Measurements from ENCODE around the gene POU3F1. TPM values are rescaled to one million over a fixed set of nuclear protein-coding genes. Genes with fewer than 3 reads are reported as not detected.
A peak's percentile ranks its signal among the peaks of the same experiment; 100 is the strongest.

POU3F1 gene
- 5.8 and 7.0 TPM in 2 replicates for total RNA-seq (2021)
- long read RNA-seq, result 0 reads

- Histone ChIP-seq H2AFZ (ENCODE audit: low read length) (no peak within 1 kb of the TSS), H3K9ac (ENCODE audit: extremely low read depth, insufficient read length, low read length) (no peak within 1 kb of the TSS), H4K20me1 (ENCODE audit: control insufficient read depth, insufficient read depth, insufficient read length) (no peaks in the 10 kb centered on the region), H4K5ac (ENCODE audit: insufficient read length, low read depth, low read length) (no peak within 1 kb of the TSS), H3K4me2 (ENCODE audit: insufficient read depth, insufficient read length, low read length) (peak within 1 kb of the TSS; percentile 68), H3K27ac (ENCODE audit: insufficient read length, low read depth, low read length) (no peak within 1 kb of the TSS), H3K23me2 (ENCODE audit: insufficient read length, low read depth, low read length, poor library complexity, severe bottlenecking) (peaks cover 22% of the 10 kb centered on the region), H3K18ac (ENCODE audit: insufficient read length, low read depth, low read length) (no peak within 1 kb of the TSS), H3K79me2 (ENCODE audit: insufficient read depth, low read length) (no peaks in the 10 kb centered on the region; the same call in 1 of the 2 replicates), H2BK12ac (ENCODE audit: insufficient read length, low read depth, low read length) (no peak within 1 kb of the TSS), H2BK5ac (ENCODE audit: insufficient read length, low read length) (no peak within 1 kb of the TSS), H3K9me3 (ENCODE audit: control insufficient read depth, low read depth, low read length) (no peaks in the 10 kb centered on the region), H3K4me1 (ENCODE audit: insufficient read depth, low read length) (peaks cover under 1% of the 10 kb centered on the region; the same call in 1 of the 2 replicates), H2BK120ac (ENCODE audit: low read depth, low read length, poor library complexity, severe bottlenecking) (no peak within 1 kb of the TSS), H3K14ac (ENCODE audit: insufficient read depth, low read length) (no peak within 1 kb of the TSS; the same call in 1 of the 2 replicates), H3T11ph (ENCODE audit: low read length) (no peak within 1 kb of the TSS), H3K23ac (ENCODE audit: insufficient read length, low read depth, low read length) (no peak within 1 kb of the TSS), H2BK20ac (ENCODE audit: low read depth, low read length, poor library complexity, severe bottlenecking) (no peak within 1 kb of the TSS), H3K56ac (ENCODE audit: insufficient read length, low read depth, low read length) (no peak within 1 kb of the TSS), H3K27me3 (ENCODE audit: insufficient read depth, low read length) (peaks cover 10% of the 10 kb centered on the region; the same call in 1 of the 2 replicates), H3K4ac (ENCODE audit: low read depth, low read length) (no peak within 1 kb of the TSS), H3K79me1 (ENCODE audit: insufficient read depth, low read depth, low read length, poor library complexity, severe bottlenecking) (no peaks in the 10 kb centered on the region), H2BK15ac (ENCODE audit: low read depth, low read length) (no peak within 1 kb of the TSS), H4K8ac (replicated peaks; ENCODE audit: insufficient read length, low read depth, low read length) (no peak within 1 kb of the TSS), H4K91ac (ENCODE audit: insufficient read length, low read depth, low read length) (no peak within 1 kb of the TSS), H2AK5ac (ENCODE audit: insufficient read length, low read length) (no peak within 1 kb of the TSS)
- peaks cover 42 to 53% of the 10 kb centered on the region in 2 experiments for H3K4me1 Mint-ChIP-seq
- H3K4me3 Mint-ChIP-seq, result peak within 1 kb of the TSS; percentile 73 to 88
- H3K36me3 Mint-ChIP-seq (ENCODE audit: insufficient read depth in 1 of 3, low read depth in 3 of 3), result peaks cover 16 to 24% (median 24%) of the 10 kb centered on the region in 3 experiments
- H3K27me3 Mint-ChIP-seq (ENCODE audit: low read depth), result peaks cover 57% of the 10 kb centered on the region
- H3K27ac Mint-ChIP-seq, result no peak within 1 kb of the TSS
- no peak for DNase-seq
- H3K9me3 Mint-ChIP-seq, result peaks cover 0 to 2% of the 10 kb centered on the region in 2 experiments; a peak in 1 of 5 replicates
- no peak for TF ChIP-seq CTCF (conservative IDR thresholded peaks at IDR 0.05)
- WGBS (ENCODE audit: extremely low coverage, insufficient read length, low lambda C conversion rate), result no CpG with 5 or more reads among the region's 92 CpGs
These were observed at the start of gene POU3F1 for GRCh38 chr1:38046333-38046883. TSS of gene POU3F1 (minus strand) at chr1:38046793. CDS start at chr1:38046743, 50 bp downstream.

Measured in H9 (cell line).